ENCODE data around the gene GJB1.

The GJB1 gene

GRCh38 chrX:71214152-71214551, 8.9 kb upstream of the GJB1 start:
- TF ChIP-seq CTCF (IDR thresholded peaks at IDR 0.05; ENCODE audit: extremely low read depth, insufficient read depth, missing control alignments) = no peak
- in situ Hi-C loops (cut with MboI; ENCODE audit: low pct_unique_long_range_greater_than_20kb, low sequenced_read_pairs, unreplicated experiment) = no loop called here
- DNase-seq (ENCODE audit: low spot score) = no peak

DNA sequence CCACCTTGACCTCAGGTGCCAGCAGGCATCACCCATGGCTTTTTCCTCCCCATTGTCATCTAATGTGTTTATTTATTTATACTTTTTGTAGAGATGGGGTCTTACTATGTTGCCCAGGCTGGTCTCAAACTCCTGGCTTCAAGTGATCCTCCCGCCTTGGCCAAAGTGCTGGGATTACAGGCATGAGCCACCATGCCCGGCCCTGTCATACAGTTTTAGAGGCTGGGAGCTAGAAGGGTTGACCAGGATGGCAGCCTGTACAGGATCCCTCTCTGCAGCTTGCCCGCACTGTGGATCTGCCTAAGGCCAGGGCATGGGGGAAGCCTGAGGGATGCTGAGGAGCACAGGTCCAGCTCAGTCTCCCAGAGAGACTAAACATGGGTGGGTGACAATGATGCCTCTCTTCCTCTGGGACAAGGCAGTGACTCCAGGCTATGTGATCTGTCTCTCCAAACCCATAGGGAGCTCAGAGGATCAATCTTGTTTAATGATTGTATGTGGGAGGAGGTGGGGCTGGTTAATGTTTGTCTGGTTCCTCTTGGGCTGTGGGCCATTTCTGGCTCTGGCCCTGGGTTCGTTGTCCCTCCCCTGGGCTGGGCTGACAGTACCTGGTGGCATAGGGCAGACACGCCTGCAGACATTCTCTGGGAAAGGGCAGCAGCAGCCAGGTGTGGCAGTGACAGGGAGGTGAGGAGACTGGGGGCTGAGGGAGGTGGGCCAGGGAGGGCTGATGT, 8.3 kb upstream of the GJB1 start:
- no peak for TF ChIP-seq CTCF (IDR thresholded peaks at IDR 0.05; ENCODE audit: extremely low read depth, insufficient read depth, missing control alignments)
- DNase-seq (ENCODE audit: low spot score) = no peak
- in situ Hi-C loops (cut with MboI; ENCODE audit: low pct_unique_long_range_greater_than_20kb, low sequenced_read_pairs, unreplicated experiment) = no loop called here

- DNase-seq (ENCODE audit: low spot score) = no peak
- in situ Hi-C loops (cut with MboI; ENCODE audit: low pct_unique_long_range_greater_than_20kb, low sequenced_read_pairs, unreplicated experiment) = no loop called here
Observed at GRCh38 chrX:71215338-71215912, 7.6 kb upstream of the GJB1 start.

GRCh38 chrX:71216485-71216884, 6.5 kb upstream of the GJB1 start:
- in situ Hi-C loops (cut with MboI; ENCODE audit: low pct_unique_long_range_greater_than_20kb, low sequenced_read_pairs, unreplicated experiment) = no loop called here
- no peak for TF ChIP-seq CTCF (IDR thresholded peaks at IDR 0.05; ENCODE audit: extremely low read depth, insufficient read depth, missing control alignments)
- DNase-seq (ENCODE audit: low spot score) = no peak

More at GRCh38 chrX:71215338-71215912, 7.6 kb upstream of the GJB1 start:
- no peak for TF ChIP-seq CTCF (IDR thresholded peaks at IDR 0.05; ENCODE audit: extremely low read depth, insufficient read depth, missing control alignments)

DNA sequence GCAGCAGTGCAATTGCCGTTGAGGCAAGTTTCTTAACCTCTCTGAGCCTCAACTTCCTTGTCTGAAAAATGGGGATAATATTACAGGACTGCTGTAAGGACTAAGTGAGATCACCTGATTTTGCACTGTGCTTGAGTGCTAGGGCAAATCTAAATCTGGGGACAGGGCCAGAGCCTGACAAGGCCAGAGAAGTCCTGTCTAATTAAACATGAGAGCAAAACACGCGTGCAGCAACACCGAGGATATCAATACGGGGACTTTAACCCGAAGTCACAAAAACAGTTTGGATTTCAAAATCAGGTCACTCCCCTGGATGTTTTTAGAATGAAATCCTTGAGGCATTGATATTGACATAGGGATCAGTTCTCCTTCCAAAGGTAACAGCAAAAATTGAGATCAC, 5.7 kb upstream of the GJB1 start:
- in situ Hi-C loops (cut with MboI; ENCODE audit: low pct_unique_long_range_greater_than_20kb, low sequenced_read_pairs, unreplicated experiment) = no loop called here
- no peak for DNase-seq (ENCODE audit: low spot score)
- no peak for TF ChIP-seq CTCF (IDR thresholded peaks at IDR 0.05; ENCODE audit: extremely low read depth, insufficient read depth, missing control alignments)

GRCh38 chrX:71221145-71221544, 1.9 kb upstream of the GJB1 start:
- no peak for DNase-seq (ENCODE audit: low spot score)
- no peak for TF ChIP-seq CTCF (IDR thresholded peaks at IDR 0.05; ENCODE audit: extremely low read depth, insufficient read depth, missing control alignments)
- in situ Hi-C loops (cut with MboI; ENCODE audit: low pct_unique_long_range_greater_than_20kb, low sequenced_read_pairs, unreplicated experiment) = no loop called here
